22Rv1 (cell line): ENCODE results near the gene MALAT1.

Experiments
- ZFX ChIP-seq: fragments of 450-650 bp; IDR thresholded peaks from 2 replicates; pipeline ENCODE4 v1.6.1; 2017; ENCODE audit warnings: antibody characterized with exemption, borderline replicate concordance
- TF ChIP-seq, protein P1 (sequence below): fragments of 450-650 bp; IDR thresholded peaks from 2 replicates; pipeline ENCODE4 v1.5.1; 2017; ENCODE audit warnings: mild to moderate bottlenecking

DNA sequence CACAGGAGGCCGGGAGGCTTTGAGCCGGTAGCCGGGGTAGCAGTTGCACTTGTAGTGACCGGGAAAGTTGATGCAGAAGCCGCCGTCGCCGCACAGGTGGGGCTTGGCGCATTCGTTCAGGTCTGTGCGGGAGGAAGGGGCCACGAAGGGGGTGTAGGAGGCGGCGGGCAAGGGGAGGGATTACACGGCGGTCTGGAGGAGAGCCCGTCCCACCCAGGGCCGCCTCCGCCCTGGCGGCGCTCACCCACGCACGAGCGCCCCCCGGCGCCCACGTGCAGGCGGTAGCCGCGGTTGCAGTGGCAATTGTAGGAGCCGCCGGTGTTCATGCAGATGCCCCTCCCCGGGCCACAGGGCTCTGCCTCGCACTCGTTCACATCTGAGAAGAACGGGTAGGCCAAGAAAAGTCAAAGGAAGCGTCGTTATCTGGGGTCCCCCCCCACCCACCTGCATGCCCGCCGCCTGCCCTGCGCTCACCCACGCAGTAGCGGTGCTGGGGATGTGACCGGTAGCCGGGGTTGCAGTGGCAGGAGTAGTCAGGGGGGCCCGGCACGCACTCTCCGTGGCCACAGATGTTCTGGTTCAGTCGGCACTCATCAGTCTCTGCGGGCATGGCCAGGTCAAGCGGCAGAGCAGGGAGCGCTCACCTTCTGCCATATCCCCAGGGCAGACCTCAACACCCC lies 48.7 kb downstream of the MALAT1 start:
- TF ChIP-seq, protein P1, sequence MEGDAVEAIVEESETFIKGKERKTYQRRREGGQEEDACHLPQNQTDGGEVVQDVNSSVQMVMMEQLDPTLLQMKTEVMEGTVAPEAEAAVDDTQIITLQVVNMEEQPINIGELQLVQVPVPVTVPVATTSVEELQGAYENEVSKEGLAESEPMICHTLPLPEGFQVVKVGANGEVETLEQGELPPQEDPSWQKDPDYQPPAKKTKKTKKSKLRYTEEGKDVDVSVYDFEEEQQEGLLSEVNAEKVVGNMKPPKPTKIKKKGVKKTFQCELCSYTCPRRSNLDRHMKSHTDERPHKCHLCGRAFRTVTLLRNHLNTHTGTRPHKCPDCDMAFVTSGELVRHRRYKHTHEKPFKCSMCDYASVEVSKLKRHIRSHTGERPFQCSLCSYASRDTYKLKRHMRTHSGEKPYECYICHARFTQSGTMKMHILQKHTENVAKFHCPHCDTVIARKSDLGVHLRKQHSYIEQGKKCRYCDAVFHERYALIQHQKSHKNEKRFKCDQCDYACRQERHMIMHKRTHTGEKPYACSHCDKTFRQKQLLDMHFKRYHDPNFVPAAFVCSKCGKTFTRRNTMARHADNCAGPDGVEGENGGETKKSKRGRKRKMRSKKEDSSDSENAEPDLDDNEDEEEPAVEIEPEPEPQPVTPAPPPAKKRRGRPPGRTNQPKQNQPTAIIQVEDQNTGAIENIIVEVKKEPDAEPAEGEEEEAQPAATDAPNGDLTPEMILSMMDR = no peak
- no peak for TF ChIP-seq ZFX
